H1 (cell line): ENCODE measurements around the gene RIN3. TPM values are rescaled to one million over a fixed set of nuclear protein-coding genes. Genes with fewer than 3 reads are reported as not detected.

ENCODE experiments used
- CHD7 ChIP-seq: fragments of 300-600 bp; sonication (generic); IDR thresholded peaks from 2 replicates; pipeline ENCODE4 v1.7.1; 2012; ENCODE audit warnings: low read length, moderate library complexity, mild to moderate bottlenecking, inconsistent platforms; ENCODE audit not compliant: insufficient replicate concordance
- EZH2 ChIP-seq: fragments of 200-600 bp; sonication (generic); IDR thresholded peaks from 2 replicates; pipeline ENCODE4 v1.7.1; 2012; ENCODE audit warnings: low read depth, mild to moderate bottlenecking, moderate library complexity, low read length, inconsistent platforms; ENCODE audit not compliant: severe bottlenecking
- JUN ChIP-seq: IDR thresholded peaks from 2 replicates; pipeline ENCODE4 v1.6.1; 2011; ENCODE audit warnings: low read depth, mild to moderate bottlenecking, improper control_type of control experiment, low read length
- SIX5 ChIP-seq: IDR thresholded peaks from 2 replicates; pipeline ENCODE4 v1.6.1; 2011; ENCODE audit warnings: mild to moderate bottlenecking, low read depth, low read length
- polyA plus RNA-seq, 7 experiments: library from polyadenylated mRNA; depleted of rRNA in 3 of 7; stranded (reverse) in 5 of 7; unstranded in 2 of 7; fragments of >200 nt in 5 of 7; fragments of 200-250 nt in 2 of 7; gene quantifications; 1 replicate in 5 of 7; 2 replicates in 1 of 7; 4 replicates in 1 of 7; pipeline versions ENCODE4 v1.2.1 to v1.2.3, GENCODE V29; 2011 to 2013; ENCODE audit warnings: missing spikeins in 2 of 7, mixed read lengths in 2 of 7
- total RNA-seq: library from RNA; stranded (reverse); fragmentation: NEBNext Ultra II Directional; extraction: Animal tissue kit (Norgen Biotek cat#: 25700); gene quantifications from 2 replicates; pipeline ENCODE4 v1.2.1, GENCODE V29; 2021

The RIN3 gene
- total and polyA plus RNA-seq, 2 of the 8 experiments (the other 6 are each of a cell fraction or from before 2014, with no cell fraction given): 0.59 to 1.5 TPM

DNA sequence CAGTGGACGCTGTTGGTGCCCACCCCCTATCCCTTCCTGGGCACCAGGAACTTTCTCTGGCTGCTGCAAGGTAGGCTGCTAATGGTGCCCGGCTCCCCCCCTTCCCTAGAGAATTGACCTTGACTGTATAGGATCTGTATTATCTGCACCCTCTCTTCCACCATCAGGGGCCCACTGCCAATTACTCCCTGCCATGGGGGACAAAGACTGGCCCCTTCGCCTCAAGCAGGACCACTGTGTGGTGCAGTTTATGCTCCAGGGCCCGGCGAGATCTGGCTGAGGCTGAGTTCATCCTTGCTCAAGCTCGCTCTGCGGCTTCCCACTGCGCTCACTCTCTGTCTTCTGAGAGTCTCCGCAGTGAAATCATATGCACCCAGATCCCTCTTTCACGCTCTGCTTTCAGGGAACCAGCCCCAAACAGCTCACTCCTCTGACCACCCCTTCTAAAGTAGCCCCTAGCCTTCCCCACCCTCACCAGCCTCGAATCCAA is 139.6 kb downstream of the RIN3 start (continued):
- TF ChIP-seq EZH2: no peak
- TF ChIP-seq SIX5: no peak
- no peak for TF ChIP-seq JUN
- TF ChIP-seq CHD7: no peak
